DOHH2 (cell line): ENCODE results near the gene CDK5RAP3.

ENCODE experiments used
- CTCF ChIP-seq: fragments of 200-600 bp; sonication (generic); IDR thresholded peaks from one replicate; pipeline ENCODE4 v1.5.1; 2014; ENCODE audit warnings: antibody characterized with exemption, mild to moderate bottlenecking, low read depth, low read length; ENCODE audit not compliant: poor library complexity, severe bottlenecking
- EZH2phosphoT487 ChIP-seq: fragments of 200-600 bp; sonication (generic); IDR thresholded peaks from 2 replicates; pipeline ENCODE4 v1.6.1; 2017; ENCODE audit warnings: borderline replicate concordance, mild to moderate bottlenecking, antibody characterized with exemption, low read length, moderate library complexity, mixed read lengths

- no peak for TF ChIP-seq CTCF
- TF ChIP-seq EZH2phosphoT487, result no peak
Measured at GRCh38 chr17:47959825-47960655, 10.9 kb upstream of the CDK5RAP3 start.
